Stimulated activated CD4-positive, alpha-beta T cell treated with anti-CD3 and anti-CD28 coated beads, Interleukin-4, amount 100 ng/mL, for 1 hour (primary cell): Measurements from ENCODE around the gene AIG1.

Experiments used
- DNase-seq: peaks from one replicate; pipeline ENCODE4 v3.0.0-alpha.2; 2020

The AIG1 gene

GRCh38 chr6:143204045-143204444 lies 143.4 kb downstream of the AIG1 start:
- no peak for DNase-seq

GRCh38 chr6:143205131-143205535 lies 144.4 kb downstream of the AIG1 start:
- no peak for DNase-seq

GRCh38 chr6:143205585-143205984 lies 144.9 kb downstream of the AIG1 start:
- no peak for DNase-seq

GRCh38 chr6:143205991-143206390 lies 145.3 kb downstream of the AIG1 start:
- no peak for DNase-seq

GRCh38 chr6:143206550-143206949 lies 145.9 kb downstream of the AIG1 start:
- DNase-seq, result no peak

DNA sequence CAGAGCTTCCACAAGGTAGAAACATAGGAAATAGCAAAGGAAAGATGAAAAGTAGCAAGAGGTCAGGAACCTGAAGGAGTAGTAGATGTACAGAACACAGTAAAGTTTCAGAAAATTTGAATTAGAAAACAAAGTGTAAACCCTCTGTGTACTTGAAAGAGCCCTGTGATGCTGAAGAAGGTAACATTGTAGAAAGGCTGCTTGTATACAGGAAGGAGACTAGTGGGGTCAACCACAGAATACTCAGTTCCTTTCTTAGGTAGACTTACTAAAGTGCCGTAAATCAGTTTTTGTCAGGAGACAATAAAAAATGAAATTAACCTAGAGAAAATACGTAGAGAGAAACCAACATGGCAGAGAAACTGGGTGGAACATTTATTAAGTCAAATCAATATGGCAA lies 149.7 kb downstream of the AIG1 start:
- no peak for DNase-seq

DNA sequence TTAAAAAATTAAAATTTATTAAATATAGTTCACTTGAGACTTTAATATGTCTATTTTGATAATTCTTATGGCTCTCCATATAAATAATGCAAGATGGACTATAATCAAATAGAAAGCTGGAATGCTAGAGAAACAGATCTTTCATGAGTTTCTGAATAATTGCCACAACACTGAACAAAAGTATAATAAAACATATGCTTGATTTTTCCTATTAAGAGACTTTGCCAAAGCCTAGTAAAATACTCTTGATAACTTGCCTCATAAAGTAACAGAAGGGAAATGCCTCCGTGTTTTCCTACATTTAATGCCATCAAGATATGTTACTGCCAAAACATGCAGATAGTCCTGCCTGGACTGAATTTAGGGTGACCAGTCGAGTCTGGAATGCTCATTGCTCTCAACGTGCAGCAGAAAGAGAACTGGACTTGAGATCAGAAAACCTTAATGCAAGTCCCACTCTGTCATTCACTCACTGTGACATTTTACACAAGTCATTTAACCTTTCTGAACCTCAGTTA lies 153.2 kb downstream of the AIG1 start:
- no peak for DNase-seq

DNA sequence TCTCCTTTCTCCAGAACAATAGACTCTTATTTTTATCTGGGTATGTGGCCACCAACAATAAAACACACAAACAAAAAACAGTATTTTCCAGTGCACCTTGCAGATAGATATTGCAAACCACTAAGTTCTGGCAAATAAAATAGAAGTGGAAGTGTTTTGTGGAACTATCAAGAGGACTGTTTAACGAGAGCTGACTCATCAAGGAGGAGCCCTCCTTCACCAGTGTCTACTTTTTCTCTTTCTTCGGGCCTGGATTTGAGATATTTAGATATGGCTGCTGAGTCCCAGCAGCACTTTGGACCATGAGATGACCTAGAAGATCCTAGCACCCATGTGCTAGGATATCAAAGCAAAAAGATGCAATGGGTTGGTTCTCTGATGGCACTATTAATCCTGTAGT lies 154.7 kb downstream of the AIG1 start:
- DNase-seq, result no peak

GRCh38 chr6:143215771-143216170 lies 155.1 kb downstream of the AIG1 start:
- DNase-seq, result no peak

GRCh38 chr6:143218233-143218632 lies 157.5 kb downstream of the AIG1 start:
- no peak for DNase-seq

DNA sequence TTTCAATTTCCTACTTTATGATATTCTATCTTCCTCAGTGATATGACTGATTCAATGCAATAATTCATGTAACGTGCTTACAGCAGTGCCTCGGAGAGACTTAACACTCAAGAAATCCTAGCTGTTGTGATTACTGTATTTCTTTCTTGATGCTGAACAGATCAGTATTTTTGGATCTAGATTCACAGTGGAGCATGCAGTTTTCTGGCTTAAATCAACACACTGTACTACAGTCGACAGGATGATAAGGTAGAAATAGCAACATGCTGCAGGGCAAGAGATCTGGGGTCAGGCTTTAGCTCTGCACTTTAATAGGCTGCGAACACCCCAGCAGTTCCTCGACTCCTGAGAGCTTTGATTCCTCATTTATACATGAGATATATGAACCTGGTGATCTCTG lies 161.0 kb downstream of the AIG1 start:
- no peak for DNase-seq

DNA sequence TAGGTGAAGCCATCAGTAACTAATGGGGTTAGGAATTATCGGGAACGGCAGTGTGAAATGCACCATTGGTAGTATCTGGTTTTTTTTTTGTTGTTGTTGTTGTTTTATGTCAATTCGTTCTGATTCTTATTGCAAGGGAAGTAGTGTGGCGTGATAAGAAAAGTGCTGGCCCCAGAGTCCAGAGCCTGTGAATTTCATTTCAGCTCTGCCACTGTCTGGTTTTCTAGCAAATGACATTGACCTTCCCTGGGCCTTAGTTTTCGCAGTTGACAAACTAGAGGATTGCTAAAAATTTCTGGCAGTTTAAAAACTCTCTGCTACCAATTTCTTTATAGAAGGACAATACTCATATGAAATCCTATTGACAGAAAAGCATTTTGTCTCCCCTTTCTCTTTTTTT lies 161.6 kb downstream of the AIG1 start:
- no peak for DNase-seq

GRCh38 chr6:143222801-143223231 lies 162.1 kb downstream of the AIG1 start:
- DNase-seq, result no peak

- no peak for DNase-seq
These were observed 163.2 kb downstream of the AIG1 start for GRCh38 chr6:143223895-143224294.

DNA sequence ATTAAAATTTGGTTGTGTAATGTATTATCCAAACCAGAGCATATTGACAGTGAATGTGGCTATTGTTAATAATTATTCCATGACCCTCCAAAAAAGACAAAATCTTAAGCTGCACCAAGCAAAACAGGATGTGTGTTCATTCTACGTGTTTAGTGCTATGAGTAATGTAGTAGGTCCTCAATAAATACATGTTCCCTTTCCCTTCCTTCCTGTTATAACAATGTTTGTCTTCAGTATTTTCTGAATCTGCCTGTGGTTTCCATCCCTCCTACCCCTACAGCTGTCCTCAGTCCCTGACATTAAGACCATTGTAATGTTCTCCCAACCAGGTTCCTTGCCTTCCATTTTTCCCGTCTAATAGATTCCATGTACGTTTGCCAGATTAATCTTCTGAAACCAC lies 163.8 kb downstream of the AIG1 start:
- DNase-seq, result no peak

DNA sequence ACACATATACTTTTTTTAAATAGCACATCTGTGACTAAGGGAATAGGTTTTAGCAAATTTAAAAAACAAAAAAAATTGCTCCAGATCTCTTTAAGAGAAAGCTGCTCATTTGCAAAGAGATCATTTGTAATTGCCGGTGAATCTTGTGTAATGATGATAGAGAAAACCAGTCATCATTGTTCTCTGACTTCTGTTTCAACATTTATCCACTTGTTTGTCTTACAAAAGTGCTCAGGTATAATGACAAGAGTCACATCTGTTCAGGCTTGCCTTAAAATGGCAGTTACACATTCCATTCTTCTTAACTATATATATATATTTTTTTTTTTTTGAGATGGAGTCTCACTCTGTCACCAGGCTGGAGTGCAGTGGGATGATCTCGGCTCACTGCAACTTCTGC lies 165.2 kb downstream of the AIG1 start:
- no peak for DNase-seq

- no peak for DNase-seq
These were observed 167.0 kb downstream of the AIG1 start for GRCh38 chr6:143227675-143228074.

GRCh38 chr6:143229400-143229799 lies 168.7 kb downstream of the AIG1 start:
- DNase-seq, result no peak

DNA sequence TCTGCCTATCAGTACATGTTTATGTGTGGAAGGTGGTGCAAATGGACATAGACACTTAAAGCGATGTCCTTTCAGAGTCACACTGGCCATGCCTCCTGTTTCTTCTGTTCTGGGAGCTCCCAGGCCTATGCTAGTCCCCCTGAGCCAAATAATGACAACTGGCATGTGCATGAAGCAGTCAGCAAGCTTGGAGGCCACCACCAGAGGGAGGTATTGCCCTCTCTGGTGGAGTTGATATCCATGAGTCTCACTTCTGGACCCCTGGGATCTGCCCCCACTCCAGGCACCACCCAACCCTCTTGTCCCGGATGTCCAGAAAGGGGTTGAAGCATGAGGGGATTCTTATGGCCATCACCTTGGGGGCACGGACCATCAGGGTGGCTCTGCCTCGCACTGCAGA lies 172.2 kb downstream of the AIG1 start:
- DNase-seq, result peak; percentile 23

DNA sequence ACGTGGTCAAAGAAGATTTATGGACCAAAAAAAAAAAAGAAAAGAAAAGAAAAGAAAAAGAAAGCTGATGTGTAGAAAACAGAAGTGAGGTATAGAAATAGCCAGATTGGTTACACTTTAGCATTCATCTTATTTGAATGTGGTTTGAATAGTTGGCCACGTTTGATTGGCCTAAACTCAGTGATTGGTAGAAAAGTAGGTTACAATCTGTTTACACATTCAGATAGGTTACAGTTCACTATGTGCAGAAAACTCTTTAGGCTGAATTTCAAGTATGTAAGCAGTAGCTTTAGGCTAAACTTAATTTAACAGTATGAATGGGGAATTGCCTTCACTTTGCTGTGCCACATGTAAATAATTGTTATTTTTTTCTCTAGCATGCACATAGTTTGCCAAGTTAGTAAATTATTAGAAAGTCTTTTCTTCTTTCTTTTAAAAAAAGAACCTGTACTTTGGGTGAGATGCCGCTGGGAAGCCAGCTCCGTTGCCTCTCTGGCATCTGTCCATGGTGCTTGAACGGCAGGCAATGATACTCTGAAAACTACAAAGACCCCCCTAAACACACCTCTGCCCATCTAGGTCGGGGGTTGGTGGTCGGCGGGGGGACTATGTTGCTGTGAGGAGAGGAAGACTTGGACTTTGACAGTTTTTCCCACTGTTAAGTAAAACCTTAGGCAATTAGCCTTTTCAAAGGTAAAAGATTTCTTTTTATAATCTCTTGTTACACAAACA lies 173.0 kb downstream of the AIG1 start:
- DNase-seq, result no peak

DNA sequence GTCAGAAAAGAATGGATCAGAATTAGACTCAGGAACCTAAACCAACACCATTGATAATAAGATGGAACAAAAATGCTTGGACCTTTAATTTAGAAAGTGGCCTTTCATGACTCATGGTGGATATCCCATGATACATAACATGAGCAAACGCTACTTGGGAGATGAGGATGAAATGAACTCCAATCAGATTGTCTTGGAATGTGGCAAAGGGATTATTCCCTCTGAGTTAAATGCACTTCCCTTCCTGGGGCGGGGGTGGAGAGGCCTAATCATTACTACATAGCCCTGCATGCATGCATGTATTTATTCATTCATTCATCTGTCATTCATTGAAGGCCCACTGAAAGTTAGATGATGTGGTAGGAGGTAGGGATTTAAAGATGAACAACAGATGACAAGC lies 174.0 kb downstream of the AIG1 start:
- DNase-seq, result no peak

- DNase-seq, result no peak
These were observed 175.6 kb downstream of the AIG1 start for GRCh38 chr6:143236151-143236798.

GRCh38 chr6:143238306-143238705 lies 177.6 kb downstream of the AIG1 start:
- DNase-seq, result no peak

DNA sequence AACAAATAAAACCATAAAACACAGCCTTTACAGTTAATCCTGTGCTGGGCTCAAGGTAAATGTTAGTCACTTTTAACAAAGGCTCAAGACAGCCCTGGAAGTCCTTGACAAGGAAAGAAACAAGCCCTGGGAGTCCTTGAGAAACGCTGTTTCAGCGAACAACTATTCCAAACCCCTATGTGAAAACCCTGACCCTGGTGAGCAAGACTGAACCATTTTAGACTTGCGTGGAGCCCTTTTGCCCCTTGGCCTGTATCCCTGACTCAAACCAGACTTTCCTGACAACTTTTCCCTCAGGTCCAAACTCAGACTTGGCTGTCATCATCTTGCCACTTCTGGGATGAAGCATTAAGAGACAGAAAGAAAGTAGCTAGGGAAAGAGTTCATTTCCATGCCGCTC lies 180.4 kb downstream of the AIG1 start:
- no peak for DNase-seq

- no peak for DNase-seq
These were observed 181.2 kb downstream of the AIG1 start for GRCh38 chr6:143241911-143242310.
